K562 (cell line): ENCODE data around the gene TYRP1. TPM values are rescaled to one million over a fixed set of nuclear protein-coding genes. Genes with fewer than 3 reads are reported as not detected.

Source experiments
- ATAC-seq: fragments of 200-7000 bp; cut with Tn5 transposase; 3 replicates; pipeline ENCODE4 v1.9.1; 2020; ENCODE audit warnings: moderate library complexity
- BruUV-seq: library from RNA; stranded (reverse); fragments of 400-500 nt; replicated peaks from 2 replicates; lab custom pipeline; 2021; lab: Mats Ljungman, UMichigan
- CTCF ChIA-PET: fragments of 300-600 bp; formaldehyde crosslinking; extraction: SDS; loops from one replicate; lab custom pipeline; 2021; ENCODE audit warnings: low intra/inter-chr PET ratio; lab: Yijun Ruan, JAX
- POLR2A ChIA-PET: fragments of 300-600, 350-650 bp; sonication (Branson Sonifier 250); formaldehyde crosslinking; extraction: SDS; loops from one replicate; lab custom pipeline; 2021; ENCODE audit warnings: antibody characterized with exemption, inconsistent platforms; lab: Yijun Ruan, JAX
- DNase-seq, 4 experiments: peaks; one replicate each; pipeline versions ENCODE4 v3.0.0 to v3.0.0-alpha.2; 2011 to 2018; ENCODE audit warnings: low spot score in 3 of 4, mixed read lengths in 3 of 4; ENCODE audit errors: extremely low read depth in 1 of 4
- FAIRE-seq: peaks from 2 replicates; lab custom pipeline; 2011; peaks lifted over from hg19 to GRCh38; lab: Jason Lieb, UNC
- H2AFZ ChIP-seq: 2 replicates; pipeline ENCODE4 v1.6.0; 2011; ENCODE audit warnings: low read depth, low read length, control low read depth, inconsistent platforms
- H3K27ac ChIP-seq: fragments of 200-600 bp; 3 replicates; pipeline ENCODE4 v1.8.0; 2011; ENCODE audit warnings: low read depth, mild to moderate bottlenecking, control low read depth, inconsistent platforms, low read length, moderate library complexity, mixed read lengths; ENCODE audit errors: extremely low read depth
- H3K27me3 ChIP-seq, 2 experiments: fragments of 300-600 bp in 1 of 2; 2 replicates in 1 of 2; 3 replicates in 1 of 2; pipeline versions ENCODE4 v1.6.0 to v1.8.0; 2011; ENCODE audit warnings: inconsistent platforms in 2 of 2, low read length in 2 of 2, mild to moderate bottlenecking in 1 of 2, mixed read lengths in 1 of 2, moderate library complexity in 1 of 2; ENCODE audit not compliant: control insufficient read depth in 2 of 2, insufficient read depth in 2 of 2
- H3K36me3 ChIP-seq: fragments of 300-600 bp; 3 replicates; pipeline ENCODE4 v1.8.0; 2011; ENCODE audit warnings: mild to moderate bottlenecking, low read length, inconsistent platforms; ENCODE audit not compliant: control insufficient read depth, insufficient read depth
- H3K4me1 ChIP-seq, 2 experiments: fragments of 200-600 bp in 1 of 2; replicated peaks in 1 of 2; 2 replicates in 1 of 2; 3 replicates in 1 of 2; pipeline versions ENCODE4 v1.5.1 to v1.8.0; 2011; ENCODE audit warnings: inconsistent platforms in 2 of 2, low read length in 2 of 2, mild to moderate bottlenecking in 1 of 2, mixed read lengths in 1 of 2, moderate library complexity in 1 of 2; ENCODE audit not compliant: control insufficient read depth in 2 of 2, insufficient read depth in 2 of 2
- H3K4me2 ChIP-seq: 2 replicates; pipeline ENCODE4 v1.6.1; 2011; ENCODE audit warnings: low read length, control low read depth, inconsistent platforms, mixed read lengths; ENCODE audit not compliant: insufficient read depth
- H3K4me3 ChIP-seq: fragments of 200-600 bp; sonication (generic), shearing (Covaris generic); 2 replicates; pipeline ENCODE4 v1.5.1; 2016; ENCODE audit warnings: control low read depth, inconsistent platforms
- H3K79me2 ChIP-seq: fragments of 200-600 bp; 3 replicates; pipeline ENCODE4 v1.8.0; 2011; ENCODE audit warnings: low read length, inconsistent platforms; ENCODE audit not compliant: control insufficient read depth, insufficient read depth
- H3K9ac ChIP-seq, 2 experiments: 2 replicates each; pipeline versions ENCODE4 v1.6.0 to v1.6.1; 2011; ENCODE audit warnings: low read depth in 2 of 2, low read length in 2 of 2, control low read depth in 1 of 2, inconsistent platforms in 1 of 2, mild to moderate bottlenecking in 1 of 2, mixed read lengths in 1 of 2; ENCODE audit not compliant: insufficient read depth in 1 of 2
- H3K9me1 ChIP-seq: one replicate; pipeline ENCODE4 v1.6.0; 2011; ENCODE audit warnings: inconsistent platforms, mild to moderate bottlenecking, low read length, moderate library complexity; ENCODE audit not compliant: control insufficient read depth, insufficient read depth
- H3K9me3 ChIP-seq: replicated peaks from 2 replicates; pipeline ENCODE4 v1.5.1; 2011; ENCODE audit warnings: low read depth, low read length, inconsistent platforms; ENCODE audit not compliant: control insufficient read depth, insufficient read depth
- H4K20me1 ChIP-seq: replicated peaks from 2 replicates; pipeline ENCODE4 v1.6.1; 2011; ENCODE audit warnings: low read length, inconsistent platforms, mixed read lengths; ENCODE audit not compliant: control insufficient read depth, insufficient read depth
- CHD1 ChIP-seq: fragments of 200-600 bp; sonication (generic); IDR thresholded peaks from one replicate; pipeline ENCODE4 v1.6.1; 2012; ENCODE audit warnings: mild to moderate bottlenecking, moderate library complexity, low read length, inconsistent platforms
- ELF4 ChIP-seq: fragments of 450-650 bp; formaldehyde crosslinking; IDR thresholded peaks from 2 replicates; pipeline ENCODE4 v1.4.0; 2022; ENCODE audit warnings: missing genetic modification characterization
- FOXJ3 ChIP-seq: sonication (generic); formaldehyde crosslinking; IDR thresholded peaks from 2 replicates; pipeline ENCODE4 v1.4.0; 2020; ENCODE audit warnings: mild to moderate bottlenecking, missing genetic modification reagents
- HMGN3 ChIP-seq: IDR thresholded peaks from 2 replicates; pipeline ENCODE4 v1.6.1; 2011; ENCODE audit warnings: borderline replicate concordance, low read depth, mild to moderate bottlenecking, mixed read lengths, low read length; ENCODE audit not compliant: insufficient read length; ENCODE audit errors: extremely low read depth
- KLF6 ChIP-seq: fragments of 250-450 bp; sonication (Bioruptor Pico); IDR thresholded peaks from 2 replicates; pipeline ENCODE4 v1.4.0; 2020; ENCODE audit warnings: mild to moderate bottlenecking, moderate library complexity, borderline replicate concordance
- MEF2D ChIP-seq: conservative IDR thresholded peaks from 2 replicates; pipeline ENCODE4 v1.6.1; 2016; ENCODE audit warnings: low read depth, missing genetic modification characterization, missing compliant biosample characterization
- NEUROD1 ChIP-seq: fragments of 150-350 bp; IDR thresholded peaks from 2 replicates; pipeline ENCODE4 v1.6.1; 2014; ENCODE audit warnings: borderline replicate concordance, low read length, low read depth; ENCODE audit not compliant: partially characterized antibody
- NR1H2 ChIP-seq: sonication (generic); formaldehyde crosslinking; IDR thresholded peaks from 2 replicates; pipeline ENCODE4 v1.4.0; 2020; ENCODE audit warnings: mild to moderate bottlenecking, missing genetic modification reagents
- RFX1 ChIP-seq: fragments of 450-650 bp; IDR thresholded peaks from 2 replicates; pipeline ENCODE4 v1.6.1; 2016; ENCODE audit warnings: mild to moderate bottlenecking, moderate library complexity
- SP2 ChIP-seq: IDR thresholded peaks from 2 replicates; pipeline ENCODE4 v1.6.1; 2011; ENCODE audit warnings: mild to moderate bottlenecking, low read depth, low read length, moderate library complexity; ENCODE audit not compliant: poor library complexity, severe bottlenecking; ENCODE audit errors: extremely low read depth
- TAF1 ChIP-seq: IDR thresholded peaks from 2 replicates; pipeline ENCODE4 v1.6.1; 2011; ENCODE audit warnings: mild to moderate bottlenecking, low read length, moderate library complexity; ENCODE audit not compliant: insufficient read depth, control insufficient read depth, severe bottlenecking; ENCODE audit errors: extremely low read depth
- ZNF140 ChIP-seq: fragments of 250-450 bp; sonication (Bioruptor Pico); IDR thresholded peaks from 2 replicates; pipeline ENCODE4 v1.8.0; 2021; ENCODE audit warnings: moderate library complexity, mild to moderate bottlenecking, inconsistent platforms
- ZNF3 ChIP-seq: fragments of 250-450 bp; sonication (Bioruptor Pico); IDR thresholded peaks from 2 replicates; pipeline ENCODE4 v1.5.0; 2021; ENCODE audit warnings: mild to moderate bottlenecking, moderate library complexity
- ZNF431 ChIP-seq: sonication (generic); formaldehyde crosslinking; IDR thresholded peaks from 2 replicates; pipeline ENCODE4 v1.8.0; 2022; ENCODE audit warnings: mild to moderate bottlenecking, missing genetic modification reagents
- ZNF583 ChIP-seq: fragments of 250-450 bp; sonication (Bioruptor Pico); IDR thresholded peaks from 2 replicates; pipeline ENCODE4 v1.4.0; 2020
- WGBS: fragments of 100-300 bp; shearing (Covaris generic); methylation state at CpG from one replicate; pipeline ENCODE4 v1.1.6; 2016; ENCODE audit warnings: low coverage, mixed read lengths; ENCODE audit not compliant: insufficient coverage; ENCODE audit errors: missing lambda C conversion rate; 5-methylcytosine and 5-hydroxymethylcytosine counted together
- in situ Hi-C: fragments of 300-500 bp; cut with MboI; formaldehyde crosslinking; loops from 4 replicates; pipeline ENCODE4 v1.15.0; 2018; ENCODE audit warnings: inconsistent platforms, mixed read lengths
- intact Hi-C: fragments of 100-400 bp; cut with micrococcal nuclease; formaldehyde crosslinking; loops from 2 replicates; pipeline ENCODE4 v1.14.2; 2022
- polyA plus RNA-seq, 8 experiments: library from polyadenylated mRNA; depleted of rRNA in 4 of 8; stranded (reverse) in 5 of 8; unstranded in 3 of 8; fragments of >200 nt; fragmentation: Nextera tagmentation in 2 of 8; fragmentation: Illumina TruSeq in 1 of 8; extraction: Ambion mirVana in 2 of 8; extraction: Trizol in 1 of 8; gene quantifications; 2 replicates each; pipeline versions ENCODE4 v1.2.1 to v1.2.3, GENCODE V29; 2011 to 2014; ENCODE audit warnings: inconsistent platforms in 1 of 8, missing spikeins in 1 of 8
- total RNA-seq, 7 experiments: library from RNA; depleted of rRNA in 6 of 7; stranded (reverse); fragments of >200 nt in 6 of 7; fragmentation: Illumina TruSeq in 2 of 7; extraction: Trizol in 2 of 7; gene quantifications; 2 replicates each; pipeline versions ENCODE4 v1.2.1 to v1.2.3, GENCODE V29; 2011 to 2021; ENCODE audit warnings: low replicate concordance in 1 of 7
- TF ChIP-seq, protein P1 (sequence below): fragments of 450-650 bp; conservative IDR thresholded peaks from 2 replicates; pipeline ENCODE4 v1.6.1; 2016; ENCODE audit warnings: missing genetic modification characterization, low read depth, mild to moderate bottlenecking, missing compliant biosample characterization, moderate library complexity
- TF ChIP-seq, protein P2 (sequence below): sonication (generic); formaldehyde crosslinking; IDR thresholded peaks from 2 replicates; pipeline ENCODE4 v1.8.0; 2023; ENCODE audit warnings: mild to moderate bottlenecking, missing genetic modification reagents
- TF ChIP-seq, protein P3 (sequence below): IDR thresholded peaks from 2 replicates; pipeline ENCODE4 v1.6.1; 2011; ENCODE audit not compliant: insufficient read length; ENCODE audit errors: extremely low read depth

TYRP1 gene
- total and polyA plus RNA-seq, 9 of the 15 experiments (the other 6 are each of a cell fraction or from before 2014, with no cell fraction given), result not detected

DNA sequence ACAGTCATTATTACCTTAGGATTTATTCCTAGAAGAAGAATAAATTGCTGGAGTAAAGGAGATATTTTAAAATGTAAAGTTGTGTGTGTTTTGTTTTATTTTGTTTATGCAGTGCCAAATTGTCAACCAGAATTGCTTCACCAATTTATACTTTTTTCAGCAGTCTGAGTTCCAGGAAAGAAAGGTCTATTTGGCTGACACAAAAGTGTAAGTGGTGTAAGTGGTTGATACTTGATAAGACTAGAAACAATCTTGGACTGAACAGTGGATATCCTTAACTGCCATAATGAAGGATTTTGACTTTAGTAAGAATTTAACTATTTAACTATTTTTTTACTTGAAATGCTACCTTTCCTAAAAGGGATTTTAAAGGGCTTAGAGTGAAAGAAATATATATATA, 37.7 kb downstream of the TYRP1 start (continued):
- TF ChIP-seq SP2 (no peak), CHD1 (no peak), NR1H2 (no peak), NEUROD1 (no peak), RFX1 (no peak), TAF1 (no peak)
- TF ChIP-seq, protein P1, sequence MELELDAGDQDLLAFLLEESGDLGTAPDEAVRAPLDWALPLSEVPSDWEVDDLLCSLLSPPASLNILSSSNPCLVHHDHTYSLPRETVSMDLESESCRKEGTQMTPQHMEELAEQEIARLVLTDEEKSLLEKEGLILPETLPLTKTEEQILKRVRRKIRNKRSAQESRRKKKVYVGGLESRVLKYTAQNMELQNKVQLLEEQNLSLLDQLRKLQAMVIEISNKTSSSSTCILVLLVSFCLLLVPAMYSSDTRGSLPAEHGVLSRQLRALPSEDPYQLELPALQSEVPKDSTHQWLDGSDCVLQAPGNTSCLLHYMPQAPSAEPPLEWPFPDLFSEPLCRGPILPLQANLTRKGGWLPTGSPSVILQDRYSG (tag), result no peak

DNA sequence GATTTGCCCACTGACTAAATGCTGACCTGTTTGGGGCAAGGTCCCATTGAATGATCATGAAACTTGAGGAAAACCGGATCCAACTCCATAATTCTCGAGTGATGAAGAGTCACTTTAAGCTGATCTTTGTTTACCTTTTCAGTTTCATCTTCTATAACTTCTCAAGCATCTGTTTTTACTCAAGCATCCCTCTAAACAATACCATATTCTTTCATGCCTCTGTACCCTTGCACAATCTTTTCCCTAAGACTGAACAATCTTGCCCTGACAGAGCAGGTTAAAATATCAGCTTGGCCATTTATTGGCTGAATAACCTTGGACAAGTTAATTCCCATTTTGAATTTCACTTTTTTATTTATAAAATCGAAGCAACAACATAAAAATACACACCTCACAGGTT, 39.8 kb downstream of the TYRP1 start:
- in situ Hi-C loops, result no loop called here
- Histone ChIP-seq H3K4me2 (no peak overlapping the region), H3K27ac (no peak overlapping the region), H3K9me3 (no peaks in the 10 kb centered on the region), H3K27me3 (no peaks in the 10 kb centered on the region), H3K9me1 (no peaks in the 10 kb centered on the region), H3K4me3 (no peak overlapping the region), H4K20me1 (no peaks in the 10 kb centered on the region), H3K4me1 (no peaks in the 10 kb centered on the region), H3K36me3 (no peaks in the 10 kb centered on the region), H3K79me2 (no peaks in the 10 kb centered on the region), H2AFZ (no peak overlapping the region), H3K9ac (no peak overlapping the region)
- WGBS, result 0% methylated on average over 3 of the region's 3 CpGs
- ATAC-seq (no peak), DNase-seq (no peak), FAIRE-seq (no peak)
- CTCF ChIA-PET, result no interaction called here
- BruUV-seq, result no TSS peak
- intact Hi-C loops, result no loop called here
- POLR2A ChIA-PET, result no interaction called here
- TF ChIP-seq FOXJ3 (CRISPR knock-in tag) (no peak), ZNF431 (CRISPR knock-in tag) (no peak), ZNF583 (CRISPR knock-in tag) (no peak), HMGN3 (no peak), MEF2D (no peak), ZNF140 (no peak), ELF4 (CRISPR knock-in tag) (no peak), KLF6 (no peak), ZNF3 (CRISPR knock-in tag) (no peak)
- TF ChIP-seq, protein P2, sequence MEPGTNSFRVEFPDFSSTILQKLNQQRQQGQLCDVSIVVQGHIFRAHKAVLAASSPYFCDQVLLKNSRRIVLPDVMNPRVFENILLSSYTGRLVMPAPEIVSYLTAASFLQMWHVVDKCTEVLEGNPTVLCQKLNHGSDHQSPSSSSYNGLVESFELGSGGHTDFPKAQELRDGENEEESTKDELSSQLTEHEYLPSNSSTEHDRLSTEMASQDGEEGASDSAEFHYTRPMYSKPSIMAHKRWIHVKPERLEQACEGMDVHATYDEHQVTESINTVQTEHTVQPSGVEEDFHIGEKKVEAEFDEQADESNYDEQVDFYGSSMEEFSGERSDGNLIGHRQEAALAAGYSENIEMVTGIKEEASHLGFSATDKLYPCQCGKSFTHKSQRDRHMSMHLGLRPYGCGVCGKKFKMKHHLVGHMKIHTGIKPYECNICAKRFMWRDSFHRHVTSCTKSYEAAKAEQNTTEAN (CRISPR knock-in tag), result no peak
- TF ChIP-seq, protein P3, sequence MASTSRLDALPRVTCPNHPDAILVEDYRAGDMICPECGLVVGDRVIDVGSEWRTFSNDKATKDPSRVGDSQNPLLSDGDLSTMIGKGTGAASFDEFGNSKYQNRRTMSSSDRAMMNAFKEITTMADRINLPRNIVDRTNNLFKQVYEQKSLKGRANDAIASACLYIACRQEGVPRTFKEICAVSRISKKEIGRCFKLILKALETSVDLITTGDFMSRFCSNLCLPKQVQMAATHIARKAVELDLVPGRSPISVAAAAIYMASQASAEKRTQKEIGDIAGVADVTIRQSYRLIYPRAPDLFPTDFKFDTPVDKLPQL, result no peak
